ENCODE measurements around the gene GNE. TPM values are rescaled to one million over a fixed set of nuclear protein-coding genes. Genes with fewer than 3 reads are reported as not detected.

GNE gene
- total RNA-seq, 2 donors from 2014 or later: 150 to 190 TPM

DNA sequence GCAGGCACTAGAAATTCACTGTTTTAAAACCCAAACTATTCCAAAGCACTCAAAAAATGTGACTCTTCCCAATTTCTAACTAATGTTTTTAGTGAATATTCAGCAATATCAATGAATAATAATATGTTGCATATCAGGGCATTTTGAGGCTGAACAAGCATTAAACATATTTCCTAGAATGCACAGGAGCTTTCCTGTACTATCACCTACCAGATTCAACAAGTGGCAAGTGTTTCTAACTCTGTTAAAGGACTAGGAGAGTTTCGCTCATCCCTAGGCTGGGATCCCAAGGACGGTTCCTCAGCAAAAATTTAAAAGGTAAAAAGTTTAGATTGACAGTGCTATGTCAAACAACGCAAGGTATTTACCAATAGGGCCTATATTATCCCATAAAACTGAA is 21.0 kb downstream of the GNE start:
- peaks cover 19% of the 10 kb centered on the region for H3K36me3 ChIP-seq
- no peak overlapping the region for H3K27ac ChIP-seq
- no peaks in the 10 kb centered on the region for H3K9me3 ChIP-seq
- no peaks in the 10 kb centered on the region for H3K27me3 ChIP-seq
- H3K4me3 ChIP-seq: no peak overlapping the region
- intact Hi-C loops (cut with DNase I): no loop called here
- H3K4me1 ChIP-seq: no peaks in the 10 kb centered on the region
- TF ChIP-seq, protein P1, sequence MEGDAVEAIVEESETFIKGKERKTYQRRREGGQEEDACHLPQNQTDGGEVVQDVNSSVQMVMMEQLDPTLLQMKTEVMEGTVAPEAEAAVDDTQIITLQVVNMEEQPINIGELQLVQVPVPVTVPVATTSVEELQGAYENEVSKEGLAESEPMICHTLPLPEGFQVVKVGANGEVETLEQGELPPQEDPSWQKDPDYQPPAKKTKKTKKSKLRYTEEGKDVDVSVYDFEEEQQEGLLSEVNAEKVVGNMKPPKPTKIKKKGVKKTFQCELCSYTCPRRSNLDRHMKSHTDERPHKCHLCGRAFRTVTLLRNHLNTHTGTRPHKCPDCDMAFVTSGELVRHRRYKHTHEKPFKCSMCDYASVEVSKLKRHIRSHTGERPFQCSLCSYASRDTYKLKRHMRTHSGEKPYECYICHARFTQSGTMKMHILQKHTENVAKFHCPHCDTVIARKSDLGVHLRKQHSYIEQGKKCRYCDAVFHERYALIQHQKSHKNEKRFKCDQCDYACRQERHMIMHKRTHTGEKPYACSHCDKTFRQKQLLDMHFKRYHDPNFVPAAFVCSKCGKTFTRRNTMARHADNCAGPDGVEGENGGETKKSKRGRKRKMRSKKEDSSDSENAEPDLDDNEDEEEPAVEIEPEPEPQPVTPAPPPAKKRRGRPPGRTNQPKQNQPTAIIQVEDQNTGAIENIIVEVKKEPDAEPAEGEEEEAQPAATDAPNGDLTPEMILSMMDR (IDR thresholded peaks at IDR 0.05): no peak
- no peak for DNase-seq
- H3K9ac ChIP-seq (ENCODE audit: low read depth in 2 of 2, low read length in 2 of 2): no peak overlapping the region

GRCh38 chr9:36222449-36222848 is 35.8 kb downstream of the GNE start:
- Histone ChIP-seq H3K27me3 (no peaks in the 10 kb centered on the region), H3K4me3 (no peak overlapping the region), H3K9ac (ENCODE audit: low read depth in 2 of 2, low read length in 2 of 2) (no peak overlapping the region), H3K36me3 (peaks cover 57% of the 10 kb centered on the region), H3K4me1 (no peaks in the 10 kb centered on the region), H3K9me3 (no peaks in the 10 kb centered on the region), H3K27ac (no peak overlapping the region)
- no peak for DNase-seq
- intact Hi-C loops (cut with DNase I): no loop called here
- TF ChIP-seq, protein P1 (IDR thresholded peaks at IDR 0.05): no peak

DNA sequence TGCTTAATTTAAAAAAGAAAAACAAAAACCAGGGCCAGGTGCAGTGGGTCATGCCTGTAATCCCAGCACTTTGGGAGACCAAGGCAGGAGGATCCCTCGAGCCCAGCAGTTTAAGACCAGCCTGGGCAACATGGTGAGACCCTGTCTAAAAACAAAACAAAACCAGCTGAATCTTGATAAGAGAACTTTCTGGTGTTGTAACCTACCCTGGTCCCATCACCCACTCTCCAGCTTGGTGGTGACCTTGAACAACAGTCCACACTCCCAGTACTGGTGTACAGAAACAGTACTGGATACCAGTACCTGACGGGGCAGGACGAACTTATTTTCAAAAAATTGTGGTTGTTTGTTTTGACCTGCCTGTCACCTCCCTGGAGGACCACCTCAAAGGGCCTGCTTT is 36.6 kb downstream of the GNE start:
- Histone ChIP-seq H3K4me3 (no peak overlapping the region), H3K27me3 (no peaks in the 10 kb centered on the region), H3K27ac (no peak overlapping the region), H3K9me3 (no peaks in the 10 kb centered on the region), H3K4me1 (no peaks in the 10 kb centered on the region), H3K36me3 (peaks cover 52% of the 10 kb centered on the region), H3K9ac (ENCODE audit: low read depth in 2 of 2, low read length in 2 of 2) (no peak overlapping the region)
- TF ChIP-seq, protein P1 (IDR thresholded peaks at IDR 0.05): no peak
- no peak for DNase-seq
- intact Hi-C loops (cut with DNase I): no loop called here

- no peak for DNase-seq
- Histone ChIP-seq H3K27me3 (no peaks in the 10 kb centered on the region), H3K27ac (no peak overlapping the region), H3K4me1 (no peaks in the 10 kb centered on the region), H3K4me3 (no peak overlapping the region), H3K9ac (ENCODE audit: low read depth in 2 of 2, low read length in 2 of 2) (no peak overlapping the region), H3K36me3 (peaks cover 39% of the 10 kb centered on the region), H3K9me3 (no peaks in the 10 kb centered on the region)
- TF ChIP-seq, protein P1 (IDR thresholded peaks at IDR 0.05): no peak
- intact Hi-C loops (cut with DNase I): no loop called here
These were observed 39.8 kb downstream of the GNE start for GRCh38 chr9:36218411-36218901.

- peaks cover 34% of the 10 kb centered on the region for H3K36me3 ChIP-seq
- no peak overlapping the region for H3K27ac ChIP-seq
- no peak overlapping the region for H3K9ac ChIP-seq (ENCODE audit: low read depth in 2 of 2, low read length in 2 of 2)
- no peak for DNase-seq
- H3K4me3 ChIP-seq: no peak overlapping the region
- intact Hi-C loops (cut with DNase I): no loop called here
- no peaks in the 10 kb centered on the region for H3K27me3 ChIP-seq
- no peaks in the 10 kb centered on the region for H3K4me1 ChIP-seq
- TF ChIP-seq, protein P1 (IDR thresholded peaks at IDR 0.05): no peak
- no peaks in the 10 kb centered on the region for H3K9me3 ChIP-seq
These were observed 40.2 kb downstream of the GNE start for GRCh38 chr9:36218011-36218410.

All from colonic mucosa (tissue), 4 donors.